Gastrocnemius medialis (tissue), 4 donors: ENCODE results near the gene MAU2.
"Not testable (repeated sequence)": the region's sequence is repeated elsewhere in the genome, so short reads cannot be mapped to it uniquely, and the experiment has no call there.

Experiments used
- CTCF ChIP-seq, 5 experiments: fragments of 450-650 bp in 3 of 5; fragments of 200-600 bp in 2 of 5; sonication (generic) in 2 of 5; IDR thresholded peaks in 4 of 5; conservative IDR thresholded peaks in 1 of 5; 1 replicate in 4 of 5; 2 replicates in 1 of 5; pipeline ENCODE4 v1.5.1; 2016 to 2019; ENCODE audit warnings: antibody characterized with exemption in 5 of 5, mild to moderate bottlenecking in 3 of 5, moderate library complexity in 3 of 5
- POLR2A ChIP-seq, 2 donors: fragments of 450-650 bp; IDR thresholded peaks; one replicate each; pipeline ENCODE4 v1.6.1; 2017; ENCODE audit warnings: antibody characterized with exemption in 2 of 2, mild to moderate bottlenecking in 2 of 2, moderate library complexity in 2 of 2

- TF ChIP-seq CTCF (IDR thresholded peaks at IDR 0.05 in 4 of 5, conservative IDR thresholded peaks at IDR 0.05 in 1 of 5); POLR2A (IDR thresholded peaks at IDR 0.05): not testable (repeated sequence)
Measured at GRCh38 chr19:19389683-19390082, 69.1 kb downstream of the MAU2 start.
